Activated CD4-positive, alpha-beta T cell treated with anti-CD3 and anti-CD28 coated beads, Interleukin-2, amount 50 U/mL, for 24 hours (primary cell): ENCODE measurements around the gene EIF3CL.
"Not testable (repeated sequence)": the region's sequence is repeated elsewhere in the genome, so short reads cannot be mapped to it uniquely, and the experiment has no call there.

Experiments
- DNase-seq, 2 donors: peaks; one replicate each; pipeline ENCODE4 v3.0.0-alpha.2; 2020; ENCODE audit warnings: low read depth in 1 of 2, low spot score in 1 of 2

EIF3CL gene

DNA sequence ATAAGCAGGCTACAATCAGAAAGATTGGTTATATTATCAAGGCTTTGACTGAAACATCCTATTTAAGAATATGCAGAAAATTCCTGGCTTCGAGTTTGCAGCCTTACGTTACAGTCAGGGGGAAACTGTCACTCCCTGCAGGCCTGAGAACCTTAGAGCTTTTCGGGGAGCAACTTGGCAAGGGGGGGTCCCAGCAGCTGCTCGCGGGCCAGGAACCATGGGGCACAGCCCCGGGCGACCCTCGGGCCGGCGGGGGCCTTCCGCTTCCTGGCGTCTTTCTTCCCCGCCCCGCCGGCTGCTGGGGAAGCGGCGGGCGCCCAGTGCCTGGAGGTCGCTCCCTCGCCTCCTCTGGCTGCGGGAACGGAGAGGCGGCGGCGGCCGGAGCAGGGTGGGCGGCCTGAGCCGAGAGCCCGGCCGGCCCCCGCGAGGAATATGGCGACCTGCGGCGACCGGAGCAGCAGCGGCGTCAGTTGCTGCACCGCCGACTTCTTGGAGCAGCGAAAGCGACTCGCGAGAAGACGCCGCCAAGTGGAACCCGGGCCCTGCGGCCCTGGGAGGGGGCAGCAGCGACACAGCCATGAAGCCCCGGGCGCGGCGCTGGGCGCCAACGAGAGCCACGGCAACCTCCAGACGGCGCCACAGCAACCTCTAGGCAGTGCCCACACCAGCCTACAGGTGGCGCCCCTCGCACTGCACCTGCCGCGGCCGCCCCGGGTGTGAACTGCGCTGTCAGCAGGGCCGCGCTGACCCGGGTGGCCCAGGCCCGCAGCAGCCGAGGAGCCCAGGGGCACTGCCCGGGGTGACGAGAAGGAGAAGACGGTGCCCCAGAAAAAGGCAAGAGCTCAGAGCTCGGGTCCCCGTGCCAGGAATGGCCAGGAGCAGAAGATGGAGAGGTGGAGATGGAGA, 39.1 kb downstream of the EIF3CL start:
- not testable (repeated sequence) for DNase-seq

- DNase-seq, result not testable (repeated sequence)
Observed at GRCh38 chr16:28363408-28363807, 40.2 kb downstream of the EIF3CL start, which contains the start of gene NPIPB6. Gene NPIPB6 (minus strand): TSS chr16:28363508. CDS start chr16:28362822, 686 bp downstream.

- DNase-seq, result not testable (repeated sequence)
Observed at GRCh38 chr16:28362600-28362999, 41.0 kb downstream of the EIF3CL start.

DNA sequence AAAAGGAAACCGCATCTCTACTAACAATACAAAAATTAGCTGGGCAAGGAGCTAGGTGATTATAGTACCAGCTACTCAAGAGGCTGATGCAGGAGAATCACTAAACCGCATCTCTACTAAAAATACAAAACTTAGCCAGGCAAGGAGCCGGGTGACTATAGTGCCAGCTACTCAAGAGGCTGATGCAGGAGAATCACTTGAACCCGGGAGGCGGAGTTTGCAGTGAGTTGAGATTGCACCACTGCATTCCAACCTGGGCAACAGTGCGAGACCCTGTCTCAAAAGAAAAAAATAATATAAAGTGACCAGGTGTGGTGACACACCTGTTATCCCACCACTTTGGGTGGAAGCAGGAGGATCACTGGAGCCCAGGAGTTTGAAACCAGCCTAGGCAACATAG, 65.4 kb downstream of the EIF3CL start:
- DNase-seq, result not testable (repeated sequence)

DNA sequence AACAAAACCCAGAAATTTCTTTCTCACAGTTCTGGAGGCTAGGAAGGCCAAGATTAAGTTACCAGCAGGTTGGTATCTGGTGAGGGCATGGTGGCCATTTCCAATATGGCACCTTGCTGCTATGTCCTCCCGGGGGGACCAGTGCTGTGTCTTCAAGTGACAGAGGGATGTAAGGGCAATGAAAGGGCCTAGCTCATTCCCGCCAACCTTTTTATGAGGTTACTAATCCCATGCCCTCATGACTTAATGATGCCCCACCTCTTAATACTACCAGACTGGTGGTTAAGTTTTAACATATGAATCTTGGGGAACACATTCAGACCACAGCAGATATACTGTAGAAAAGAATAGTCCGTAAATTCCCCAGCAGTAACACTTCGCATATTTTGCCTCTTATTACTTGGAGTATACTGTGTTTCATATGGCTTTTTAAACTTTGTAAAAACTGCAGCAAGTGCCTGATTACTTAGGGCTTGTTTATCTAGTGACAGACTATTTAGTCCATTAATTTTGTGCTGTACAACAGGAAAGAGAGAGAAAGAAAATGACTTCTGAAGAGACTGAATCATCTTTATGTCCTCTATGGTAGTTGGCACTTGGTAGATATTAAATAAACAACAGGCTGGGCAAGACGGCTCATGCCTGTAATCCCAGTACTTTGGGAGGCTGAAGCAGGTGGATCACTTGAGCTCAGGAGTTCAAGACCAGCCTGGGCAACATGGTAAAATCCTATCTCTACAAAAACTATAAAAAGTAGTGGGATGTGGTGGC, 66.5 kb downstream of the EIF3CL start:
- DNase-seq, result not testable (repeated sequence)

- DNase-seq, result not testable (repeated sequence)
Observed at GRCh38 chr16:28335678-28336077, 68.0 kb downstream of the EIF3CL start.

DNA sequence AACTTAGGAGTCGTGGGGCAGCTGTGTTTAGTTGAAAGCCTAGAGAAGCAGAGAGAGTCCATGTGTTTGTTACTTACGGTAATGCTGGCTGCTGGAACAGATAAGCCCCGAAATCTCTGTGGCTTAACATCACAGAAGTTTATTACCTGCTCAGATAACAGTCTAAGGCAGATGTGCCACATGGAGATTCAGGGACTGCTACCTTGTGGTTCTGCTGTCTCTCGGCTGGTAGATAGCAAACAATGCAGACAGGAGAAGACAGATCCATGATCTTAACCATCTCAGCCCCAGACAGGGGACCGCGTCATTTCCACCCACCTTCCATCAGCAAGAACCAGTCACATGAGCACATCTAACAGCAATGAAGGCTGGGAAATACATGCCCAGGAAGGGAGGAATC, 71.0 kb downstream of the EIF3CL start:
- DNase-seq, result not testable (repeated sequence)

- DNase-seq, result not testable (repeated sequence)
Observed at GRCh38 chr16:28330981-28331380, 72.7 kb downstream of the EIF3CL start.

DNA sequence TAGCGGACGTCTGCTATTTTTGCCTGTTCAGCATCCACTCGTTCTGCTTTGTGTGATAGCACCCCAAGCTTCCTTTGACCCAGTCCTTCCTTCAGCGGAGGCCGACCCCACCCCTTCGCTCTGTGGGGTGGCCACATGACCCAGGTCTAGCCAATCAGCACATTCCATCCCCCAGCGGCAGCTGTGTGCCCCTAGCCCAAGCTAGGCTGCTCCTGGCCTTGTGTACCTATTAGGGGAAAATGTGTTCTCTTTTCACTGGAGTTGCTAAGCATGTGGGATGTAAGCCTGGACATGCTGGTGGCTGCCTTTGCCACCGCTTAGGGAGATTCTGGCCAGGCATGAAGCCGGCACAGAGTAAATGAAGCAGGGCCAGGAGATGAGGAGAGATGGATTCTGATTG, 73.4 kb downstream of the EIF3CL start:
- not testable (repeated sequence) for DNase-seq
